ENCODE results near the gene ERVFRD-1. TPM values are rescaled to one million over a fixed set of nuclear protein-coding genes. Genes with fewer than 3 reads are reported as not detected.

Gene ERVFRD-1, protein sequence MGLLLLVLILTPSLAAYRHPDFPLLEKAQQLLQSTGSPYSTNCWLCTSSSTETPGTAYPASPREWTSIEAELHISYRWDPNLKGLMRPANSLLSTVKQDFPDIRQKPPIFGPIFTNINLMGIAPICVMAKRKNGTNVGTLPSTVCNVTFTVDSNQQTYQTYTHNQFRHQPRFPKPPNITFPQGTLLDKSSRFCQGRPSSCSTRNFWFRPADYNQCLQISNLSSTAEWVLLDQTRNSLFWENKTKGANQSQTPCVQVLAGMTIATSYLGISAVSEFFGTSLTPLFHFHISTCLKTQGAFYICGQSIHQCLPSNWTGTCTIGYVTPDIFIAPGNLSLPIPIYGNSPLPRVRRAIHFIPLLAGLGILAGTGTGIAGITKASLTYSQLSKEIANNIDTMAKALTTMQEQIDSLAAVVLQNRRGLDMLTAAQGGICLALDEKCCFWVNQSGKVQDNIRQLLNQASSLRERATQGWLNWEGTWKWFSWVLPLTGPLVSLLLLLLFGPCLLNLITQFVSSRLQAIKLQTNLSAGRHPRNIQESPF
- not detected in 5 replicates for total RNA-seq (2022; extraction: Qiagen RNA extraction; ENCODE audit: low read depth)

GRCh38 chr6:11110921-11111768 is at the start of gene ERVFRD-1:
Gene ERVFRD-1 (minus strand): TSS chr6:11111725. CDS start chr6:11105310, 6,415 bp downstream.

GRCh38 chr6:11093626-11094410 is 17.7 kb downstream of the ERVFRD-1 start, which contains the start of gene SMIM13:
Gene SMIM13 (plus strand): TSS chr6:11093834. CDS start chr6:11094314, 480 bp downstream.

Other genes with a start within 250 kb of the ERVFRD-1 start
- not detected in 5 replicates for gene GCM2, start 229.7 kb downstream of the ERVFRD-1 start, total RNA-seq (2022; extraction: Qiagen RNA extraction; ENCODE audit: low read depth)
- 2.4 to 3.9 TPM (median 3.6 TPM) in 5 replicates for gene SYCP2L, start 224.7 kb downstream of the ERVFRD-1 start, total RNA-seq (2022; extraction: Qiagen RNA extraction; ENCODE audit: low read depth)
- 3.6 to 7.5 TPM (median 6.7 TPM) in 5 replicates for gene ELOVL2, start 67.4 kb downstream of the ERVFRD-1 start, total RNA-seq (2022; extraction: Qiagen RNA extraction; ENCODE audit: low read depth)
- 12.6 to 18.9 TPM (median 15.4 TPM) in 5 replicates for gene SMIM13, start 17.9 kb downstream of the ERVFRD-1 start, total RNA-seq (2022; extraction: Qiagen RNA extraction; ENCODE audit: low read depth)
- gene NEDD9, start 120.9 kb upstream of the ERVFRD-1 start, total RNA-seq (2022; extraction: Qiagen RNA extraction; ENCODE audit: low read depth), result 34.5 to 53.2 TPM (median 45.2 TPM) in 5 replicates